SH-SY5Y (cell line): ENCODE data around the gene RBKS.

Source experiments
- GATA2 ChIP-seq: IDR thresholded peaks from 2 replicates; pipeline ENCODE4 v1.6.1; 2011; ENCODE audit warnings: mild to moderate bottlenecking, low read depth, low read length
- GATA3 ChIP-seq: IDR thresholded peaks from 2 replicates; pipeline ENCODE4 v1.6.1; 2011; ENCODE audit warnings: low read depth, mild to moderate bottlenecking, low read length, moderate library complexity

DNA sequence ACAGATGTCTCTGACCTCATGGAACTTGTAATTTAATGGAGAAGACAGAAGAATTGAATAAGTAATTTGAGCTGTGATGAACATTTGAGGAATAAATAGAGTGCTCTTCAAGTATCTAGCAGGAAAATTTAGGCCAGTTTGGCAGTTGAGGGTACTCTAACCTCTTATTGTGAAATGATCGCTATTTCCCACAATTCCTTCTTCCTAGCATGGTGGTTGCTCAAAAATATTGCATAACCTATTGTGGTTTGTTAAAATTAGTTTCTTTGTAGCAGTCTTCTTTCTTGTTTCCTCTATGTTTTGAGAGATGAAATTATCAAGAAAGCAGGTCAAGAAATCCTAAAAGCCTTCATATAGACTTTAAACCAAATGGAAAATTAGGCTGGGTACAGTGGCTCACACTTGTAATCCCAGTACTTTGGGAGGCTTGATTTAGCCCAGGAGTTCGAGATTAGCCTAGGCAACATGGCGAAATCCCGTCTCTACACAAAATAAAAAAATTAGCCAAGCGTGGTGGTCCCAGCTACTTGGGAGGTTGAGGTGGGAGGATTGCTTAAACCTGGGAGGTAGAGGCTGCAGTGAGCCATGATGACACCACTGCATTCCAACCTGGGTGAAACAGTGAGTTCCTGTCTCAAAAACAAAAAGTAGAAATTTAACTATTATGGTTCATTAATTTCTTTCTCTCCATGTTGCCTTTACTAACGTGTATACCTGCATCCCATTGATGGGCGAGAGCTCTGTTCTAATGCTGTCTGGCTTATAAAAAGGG lies 58.7 kb downstream of the RBKS start:
- TF ChIP-seq GATA3 (no peak), GATA2 (no peak)
